ENCODE results near the gene KIF1B.
"Not testable (repeated sequence)": the region's sequence is repeated elsewhere in the genome, so short reads cannot be mapped to it uniquely, and the experiment has no call there.

The KIF1B gene

DNA sequence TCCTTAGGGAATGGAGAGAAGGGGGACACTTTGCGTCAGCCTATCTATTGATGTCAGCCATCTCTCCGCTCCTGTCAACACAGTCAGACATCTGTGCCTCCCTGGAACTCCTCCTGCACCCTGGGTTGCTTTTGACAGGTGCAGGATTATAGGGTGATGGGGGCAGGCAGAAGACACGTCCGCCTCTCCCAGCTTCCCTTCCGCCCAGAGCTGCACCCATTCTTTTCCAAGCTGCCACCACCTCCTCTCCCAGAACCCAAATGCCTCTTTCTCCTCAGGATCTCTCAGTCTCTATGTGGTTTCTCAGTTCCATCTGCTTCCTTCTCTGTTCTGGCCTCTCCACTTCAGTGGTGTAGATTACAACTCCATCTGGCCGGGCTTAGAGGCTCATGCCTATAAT, 17.1 kb upstream of the KIF1B start:
- Histone ChIP-seq H3K4me2 (no peak overlapping the region), H4K20me1 (no peaks in the 10 kb centered on the region), H3K9ac (no peak overlapping the region), H3K27me3 (no peaks in the 10 kb centered on the region), H3K9me3 (peaks cover 5% of the 10 kb centered on the region; the same call in 1 of the 2 replicates), H3K36me3 (no peaks in the 10 kb centered on the region), H3K4me3 (no peak overlapping the region), H3K4me1 (peaks cover 11% of the 10 kb centered on the region), H3K27ac (no peak overlapping the region)
- TF ChIP-seq Cebpa-rat (IDR thresholded peaks at IDR 0.05), result no peak

GRCh38 chr1:10195570-10195969, 14.8 kb upstream of the KIF1B start:
- H3K9ac ChIP-seq, result no peak overlapping the region
- H3K4me2 ChIP-seq, result no peak overlapping the region
- no peaks in the 10 kb centered on the region for H4K20me1 ChIP-seq
- no peaks in the 10 kb centered on the region for H3K27me3 ChIP-seq
- H3K27ac ChIP-seq, result no peak overlapping the region
- H3K9me3 ChIP-seq, result no peaks in the 10 kb centered on the region
- no peaks in the 10 kb centered on the region for H3K36me3 ChIP-seq
- no peaks in the 10 kb centered on the region for H3K4me1 ChIP-seq
- no peak overlapping the region for H3K4me3 ChIP-seq
- no peak for TF ChIP-seq Cebpa-rat (IDR thresholded peaks at IDR 0.05)

GRCh38 chr1:10196976-10197375, 13.4 kb upstream of the KIF1B start:
- Histone ChIP-seq H3K4me2 (no peak overlapping the region), H3K9me3 (no peaks in the 10 kb centered on the region), H3K9ac (no peak overlapping the region), H3K27me3 (no peaks in the 10 kb centered on the region), H3K4me3 (no peak overlapping the region), H3K27ac (no peak overlapping the region), H3K36me3 (no peaks in the 10 kb centered on the region), H3K4me1 (no peaks in the 10 kb centered on the region), H4K20me1 (no peaks in the 10 kb centered on the region)
- TF ChIP-seq Cebpa-rat (IDR thresholded peaks at IDR 0.05), result no peak

DNA sequence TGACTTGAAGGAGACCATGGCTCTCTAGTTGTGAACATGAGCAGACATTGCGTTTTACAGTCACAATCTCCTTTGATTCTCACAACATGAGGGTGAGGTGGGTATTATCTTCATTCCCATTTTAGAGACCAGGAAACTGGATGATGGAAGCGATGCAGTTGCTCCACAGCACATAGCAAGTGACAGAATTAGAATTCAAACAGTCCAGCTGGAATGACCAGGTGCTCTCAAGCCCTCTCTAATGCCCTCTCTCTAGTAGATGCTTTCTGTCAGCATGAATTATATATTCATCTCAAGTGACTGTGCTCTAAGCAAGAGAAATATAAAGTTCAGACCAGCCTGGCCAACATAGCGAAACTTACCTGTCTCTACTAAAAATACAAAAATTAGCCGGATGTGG, 9.8 kb upstream of the KIF1B start:
- H3K9me3 ChIP-seq, result no peaks in the 10 kb centered on the region
- H3K9ac ChIP-seq, result no peak overlapping the region
- no peak for TF ChIP-seq Cebpa-rat (IDR thresholded peaks at IDR 0.05)
- no peak overlapping the region for H3K4me2 ChIP-seq
- H3K4me1 ChIP-seq, result no peaks in the 10 kb centered on the region
- no peaks in the 10 kb centered on the region for H3K36me3 ChIP-seq
- H3K4me3 ChIP-seq, result no peak overlapping the region
- no peak overlapping the region for H3K27ac ChIP-seq
- no peaks in the 10 kb centered on the region for H4K20me1 ChIP-seq
- no peaks in the 10 kb centered on the region for H3K27me3 ChIP-seq

DNA sequence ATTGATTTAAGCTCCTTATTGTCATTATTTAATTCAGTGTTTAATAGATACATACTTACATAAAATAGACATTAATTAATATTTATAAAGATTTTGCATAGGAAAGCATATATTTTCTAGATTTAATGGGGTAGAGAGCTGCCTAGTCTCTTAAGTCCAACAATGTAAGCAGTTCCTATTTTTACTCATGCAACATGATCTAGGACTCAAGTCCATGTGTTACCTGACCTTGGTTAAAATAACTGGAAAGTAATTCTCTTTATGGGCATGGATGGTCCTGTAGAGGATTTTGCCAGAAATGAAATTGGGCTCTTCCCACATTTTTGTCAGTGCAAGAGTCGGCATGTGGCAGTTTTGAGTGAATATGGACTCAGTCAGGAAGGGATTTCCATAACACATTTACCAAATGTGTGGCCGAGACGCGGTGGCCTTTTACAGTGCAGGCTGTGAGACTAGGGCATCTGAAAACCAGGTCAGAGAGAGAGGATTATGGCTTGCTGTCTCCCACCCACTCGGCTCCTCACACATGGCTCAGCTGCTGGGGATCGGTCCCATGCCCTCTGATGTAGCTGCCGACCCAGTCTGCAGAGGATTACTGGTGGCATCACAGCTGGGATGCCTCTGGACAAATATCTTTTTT, 6.2 kb upstream of the KIF1B start:
- H3K4me1 ChIP-seq, result 0 out of 2 replicates have a peak, but pooled peaks cover under 1% of the 10 kb centered on the region
- H3K27me3 ChIP-seq, result no peaks in the 10 kb centered on the region
- H3K9me3 ChIP-seq, result no peaks in the 10 kb centered on the region
- no peak overlapping the region for H3K4me3 ChIP-seq
- no peak overlapping the region for H3K4me2 ChIP-seq
- H3K9ac ChIP-seq, result no peak overlapping the region
- H3K27ac ChIP-seq, result no peak overlapping the region
- no peak for TF ChIP-seq Cebpa-rat (IDR thresholded peaks at IDR 0.05)
- H4K20me1 ChIP-seq, result no peaks in the 10 kb centered on the region
- H3K36me3 ChIP-seq, result no peaks in the 10 kb centered on the region

- H3K9ac ChIP-seq, H3K4me2 ChIP-seq, H3K4me1 ChIP-seq, H3K36me3 ChIP-seq, H3K27ac ChIP-seq, H3K27me3 ChIP-seq, H3K4me3 ChIP-seq, H4K20me1 ChIP-seq, H3K9me3 ChIP-seq: not testable (repeated sequence)
Measured at GRCh38 chr1:10205206-10205605, 5.2 kb upstream of the KIF1B start.

DNA sequence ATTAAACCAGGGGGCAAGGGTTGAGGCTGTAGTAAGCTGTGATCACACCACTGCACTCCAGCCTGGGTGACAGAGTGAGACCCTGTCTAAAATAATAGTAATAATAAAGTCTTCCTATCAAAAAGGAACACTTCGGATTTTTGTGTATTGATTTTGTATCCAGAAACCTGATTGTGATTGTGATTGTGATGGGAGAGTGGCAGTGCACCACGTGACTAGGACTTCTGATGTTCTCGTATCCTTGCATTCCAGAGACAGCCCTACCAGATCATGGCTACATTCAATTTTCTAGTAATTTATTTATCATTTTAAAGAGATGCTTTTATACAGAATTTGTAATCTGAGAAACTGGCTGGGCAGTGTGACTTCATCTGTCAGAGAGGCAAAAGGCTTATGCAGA, 2.6 kb upstream of the KIF1B start:
- Histone ChIP-seq H3K9ac (no peak overlapping the region), H3K27me3 (no peaks in the 10 kb centered on the region), H3K4me2 (no peak overlapping the region), H3K4me3 (no peak overlapping the region), H3K36me3 (no peaks in the 10 kb centered on the region), H3K4me1 (peaks cover 20% of the 10 kb centered on the region), H3K9me3 (no peaks in the 10 kb centered on the region), H3K27ac (no peak overlapping the region), H4K20me1 (peaks cover 15% of the 10 kb centered on the region; the same call in 1 of the 2 replicates)
- no peak for TF ChIP-seq Cebpa-rat (IDR thresholded peaks at IDR 0.05)

- peaks cover 21% of the 10 kb centered on the region for H4K20me1 ChIP-seq
Measured at GRCh38 chr1:10208537-10208936, 1.8 kb upstream of the KIF1B start.

GRCh38 chr1:10209590-10209904, 823 bp upstream of the KIF1B start:
- H3K4me3 ChIP-seq, result peak overlapping the region; percentile 99
- peak overlapping the region; percentile 88 for H3K9ac ChIP-seq
- H3K27ac ChIP-seq, result peak overlapping the region; percentile 88; the same call in 1 of the 2 replicates
- peak overlapping the region; percentile 71 for H3K4me2 ChIP-seq
- TF ChIP-seq Cebpa-rat (IDR thresholded peaks at IDR 0.05), result no peak
- H3K9me3 ChIP-seq, result no peaks in the 10 kb centered on the region
- peaks cover 30% of the 10 kb centered on the region for H4K20me1 ChIP-seq
- no peaks in the 10 kb centered on the region for H3K36me3 ChIP-seq
- H3K4me1 ChIP-seq, result peaks cover 28% of the 10 kb centered on the region
- H3K27me3 ChIP-seq, result no peaks in the 10 kb centered on the region

More at GRCh38 chr1:10208537-10208936, 1.8 kb upstream of the KIF1B start:
- H3K9ac ChIP-seq, result no peak overlapping the region
- no peaks in the 10 kb centered on the region for H3K36me3 ChIP-seq
- no peak overlapping the region for H3K4me3 ChIP-seq
- TF ChIP-seq Cebpa-rat (IDR thresholded peaks at IDR 0.05), result no peak
- no peaks in the 10 kb centered on the region for H3K9me3 ChIP-seq
- no peak overlapping the region for H3K27ac ChIP-seq
- H3K4me2 ChIP-seq, result no peak overlapping the region
- H3K27me3 ChIP-seq, result no peaks in the 10 kb centered on the region
- peaks cover 25% of the 10 kb centered on the region for H3K4me1 ChIP-seq

DNA sequence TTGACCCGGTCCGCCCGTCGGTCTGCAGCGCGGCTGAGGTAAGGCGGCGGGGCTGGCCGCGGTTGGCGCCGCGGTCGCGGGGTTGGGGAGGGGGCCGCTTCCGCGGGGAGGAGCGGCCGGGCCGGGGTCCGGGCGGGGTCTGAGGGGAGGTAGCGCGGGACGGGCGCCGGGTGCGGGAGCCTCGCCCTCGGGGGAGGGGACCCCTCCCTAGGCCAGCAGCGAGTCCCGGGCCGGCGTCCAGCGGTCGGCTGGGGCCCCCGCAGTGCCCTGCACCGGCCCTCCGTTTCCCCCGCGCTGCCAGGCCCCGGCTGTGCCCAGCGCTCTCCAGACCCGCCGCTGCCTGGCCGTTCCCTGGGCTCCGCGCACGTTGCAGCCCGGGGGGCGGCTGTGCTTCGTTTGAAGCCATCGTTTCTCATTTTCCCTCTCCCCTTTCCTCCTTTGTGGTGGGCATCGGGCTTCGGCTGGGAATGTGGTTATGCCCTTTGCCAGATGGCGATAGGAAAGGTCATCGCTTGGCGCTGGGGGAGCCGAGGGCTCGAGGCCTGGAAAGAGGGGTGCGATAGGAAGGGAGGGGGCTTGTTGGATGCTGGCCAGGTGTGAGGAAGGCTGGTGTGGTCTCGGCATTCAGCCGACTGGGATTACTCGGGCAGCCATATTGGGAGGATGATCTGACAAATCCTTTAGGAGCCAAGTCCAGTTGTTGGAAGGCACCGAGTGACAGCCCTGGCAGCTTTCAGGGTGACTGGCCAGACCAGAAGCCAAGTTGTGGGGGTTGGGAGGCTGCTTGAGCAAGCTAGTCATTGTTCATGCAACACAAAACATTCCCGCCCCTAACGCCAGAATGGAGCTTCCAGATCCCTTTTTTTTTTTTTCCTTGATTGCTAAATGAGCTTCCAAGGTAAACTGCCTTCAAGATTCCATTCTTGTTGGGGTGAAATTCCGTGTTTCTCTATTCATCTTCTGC, 753 bp downstream of the KIF1B start:
- Histone ChIP-seq H3K4me3 (peak overlapping the region; percentile 99), H3K9ac (peak overlapping the region; percentile 88), H3K27me3 (no peaks in the 10 kb centered on the region), H3K36me3 (no peaks in the 10 kb centered on the region), H4K20me1 (peaks cover 39% of the 10 kb centered on the region), H3K4me1 (peaks cover 28% of the 10 kb centered on the region), H3K27ac (peak overlapping the region; percentile 88), H3K9me3 (no peaks in the 10 kb centered on the region), H3K4me2 (peak overlapping the region; percentile 92)
- no peak for TF ChIP-seq Cebpa-rat (IDR thresholded peaks at IDR 0.05)

All from BLaER1 (cell line).